CD4-positive, alpha-beta T cell treated with Interleukin-2 at 100 ng/mL for 4 hours (primary cell): ENCODE measurements around the gene GULP1.

ENCODE experiments used
- DNase-seq: peaks from one replicate; pipeline ENCODE4 v3.0.0-alpha.2; 2020; ENCODE audit warnings: low spot score

GULP1 gene

GRCh38 chr2:188379748-188380147 lies 88.1 kb downstream of the GULP1 start:
- no peak for DNase-seq

- no peak for DNase-seq
Observed at GRCh38 chr2:188380280-188380679, 88.6 kb downstream of the GULP1 start.

GRCh38 chr2:188381614-188382013 lies 89.9 kb downstream of the GULP1 start:
- no peak for DNase-seq

GRCh38 chr2:188382107-188382506 lies 90.4 kb downstream of the GULP1 start:
- DNase-seq: no peak

- no peak for DNase-seq
Observed at GRCh38 chr2:188383158-188383557, 91.5 kb downstream of the GULP1 start.

GRCh38 chr2:188385857-188386256 lies 94.2 kb downstream of the GULP1 start:
- no peak for DNase-seq

DNA sequence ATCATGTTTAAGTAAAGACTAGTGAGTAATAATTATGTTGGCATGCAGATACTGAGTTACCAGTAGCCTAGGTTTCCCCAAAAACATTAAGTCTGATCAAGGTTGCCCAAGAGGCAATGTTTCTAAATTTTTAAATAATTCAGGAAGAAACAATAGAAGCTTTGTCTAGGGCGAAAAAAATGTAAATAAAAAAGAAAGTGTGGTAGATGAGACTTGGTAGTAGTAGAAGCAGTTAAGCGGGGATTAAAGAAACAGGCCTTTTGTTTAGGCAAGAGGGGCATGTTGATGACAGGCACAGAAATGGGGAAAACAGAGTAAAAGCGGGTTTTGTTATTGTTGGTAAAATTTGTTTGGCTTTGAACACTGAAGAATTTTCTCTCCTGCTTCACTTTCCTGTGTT lies 97.2 kb downstream of the GULP1 start:
- no peak for DNase-seq

GRCh38 chr2:188391354-188391753 lies 99.7 kb downstream of the GULP1 start:
- no peak for DNase-seq

- no peak for DNase-seq
Observed at GRCh38 chr2:188394931-188395472, 103.3 kb downstream of the GULP1 start.

DNA sequence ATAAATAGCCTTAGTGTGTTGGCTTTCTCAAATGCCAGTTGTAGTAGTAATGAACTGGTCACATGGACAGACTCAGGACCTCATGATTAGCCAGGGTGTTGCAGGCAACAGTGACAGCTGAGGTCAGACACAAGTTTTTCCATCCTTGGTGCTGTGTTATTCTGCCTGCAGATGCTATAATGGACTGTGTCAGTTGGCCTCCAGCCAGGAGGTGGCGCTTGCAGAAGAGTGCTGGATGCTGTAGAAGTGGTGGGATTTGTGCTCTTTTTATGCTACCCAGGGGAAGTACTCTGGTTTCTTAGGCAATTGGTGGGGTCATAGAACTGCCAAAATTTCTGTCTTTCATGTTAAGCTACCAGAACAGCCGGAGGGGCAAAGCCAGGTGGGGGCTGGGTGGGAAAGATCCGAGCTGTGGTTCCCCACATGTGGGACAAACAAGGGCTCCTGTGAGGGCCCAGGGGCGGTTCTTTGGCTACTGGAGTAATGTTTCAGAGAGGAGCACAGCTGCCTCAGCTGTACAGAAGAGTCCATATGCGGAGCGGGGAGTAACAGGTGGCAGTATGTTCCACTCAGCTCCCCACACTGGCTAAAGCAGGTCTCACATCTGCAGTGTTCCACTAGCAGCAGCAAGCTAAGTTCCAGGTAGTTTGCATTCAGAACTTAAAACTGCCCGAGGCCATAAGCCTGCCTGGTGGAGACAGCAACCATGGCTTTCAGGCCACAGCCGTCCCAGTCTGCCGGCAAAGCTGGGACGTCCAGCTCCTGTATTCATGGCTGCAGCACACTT lies 104.4 kb downstream of the GULP1 start:
- DNase-seq: no peak

- DNase-seq: no peak
Observed at GRCh38 chr2:188399159-188399558, 107.5 kb downstream of the GULP1 start.

DNA sequence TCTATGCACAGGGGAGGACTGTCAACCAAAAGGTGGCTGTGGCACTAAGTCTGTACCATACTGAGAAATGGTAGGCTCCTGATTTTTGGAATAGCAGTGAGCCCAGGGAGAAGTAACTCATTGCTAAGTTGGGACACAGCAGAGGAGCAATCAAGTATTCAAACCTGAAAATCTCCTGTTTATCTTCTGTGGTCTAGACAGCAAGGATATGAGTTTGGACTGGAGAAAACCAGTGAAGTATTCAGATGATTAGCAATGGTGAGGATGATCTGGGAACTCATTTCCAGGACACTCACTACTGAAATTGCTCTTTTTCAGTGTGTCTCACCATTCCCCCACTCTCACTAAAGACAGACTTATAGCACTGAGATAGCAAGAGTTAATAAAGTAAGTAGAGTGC lies 112.0 kb downstream of the GULP1 start:
- DNase-seq: no peak

- no peak for DNase-seq
Observed at GRCh38 chr2:188404341-188405004, 112.8 kb downstream of the GULP1 start.

GRCh38 chr2:188406414-188406813 lies 114.7 kb downstream of the GULP1 start:
- DNase-seq: no peak

DNA sequence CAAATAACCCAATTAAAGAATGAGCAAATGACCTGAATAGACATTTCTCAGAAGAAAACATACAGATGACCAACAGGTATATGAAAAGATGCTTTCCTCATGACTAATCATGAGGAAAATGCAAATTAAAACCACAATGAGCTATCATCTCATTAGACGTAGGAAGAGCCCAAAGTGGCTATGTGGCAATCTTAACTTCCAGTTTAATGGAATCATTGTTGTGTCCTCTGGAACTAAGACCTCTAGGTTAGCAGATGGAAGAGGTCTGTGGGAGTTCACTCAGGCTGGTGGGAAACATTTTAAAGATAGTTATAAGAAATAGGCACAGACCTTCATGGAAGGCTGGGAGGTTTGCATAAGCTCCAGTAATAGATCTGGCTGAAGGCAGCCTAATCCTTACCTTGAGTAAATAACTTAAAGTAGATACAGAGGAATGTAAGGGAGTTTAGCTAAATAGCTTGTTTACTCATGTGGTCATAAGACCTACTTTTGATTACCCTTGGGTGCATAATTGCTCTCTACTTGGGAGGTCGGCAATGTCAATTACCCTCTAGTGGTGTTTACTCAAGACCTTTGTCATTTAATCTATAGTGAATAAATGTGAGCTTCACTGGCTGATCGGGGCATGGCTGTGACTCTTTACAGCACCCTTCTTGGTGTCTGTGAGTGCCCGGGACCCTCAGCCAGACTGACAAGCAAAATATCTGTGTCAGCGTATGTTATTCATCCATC lies 119.0 kb downstream of the GULP1 start:
- DNase-seq: no peak

DNA sequence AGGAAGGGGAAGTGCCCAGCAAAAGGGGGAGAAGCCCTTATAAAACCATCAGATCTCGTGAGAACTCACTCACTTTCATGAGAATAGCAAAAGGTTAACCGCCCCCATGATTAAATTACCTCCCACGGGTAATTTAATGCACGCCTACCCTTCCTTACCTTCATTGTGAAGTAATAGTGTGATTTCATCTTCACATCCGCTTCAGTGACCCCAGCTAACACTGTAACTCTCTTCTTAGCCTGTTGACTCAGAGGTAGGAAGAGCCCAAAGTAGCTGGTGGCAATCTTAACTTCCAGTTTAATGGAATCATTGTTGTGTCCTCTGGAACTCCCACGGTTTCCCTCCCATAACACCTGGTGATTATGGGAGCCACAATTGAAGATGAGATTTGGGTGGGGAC lies 120.5 kb downstream of the GULP1 start:
- no peak for DNase-seq

DNA sequence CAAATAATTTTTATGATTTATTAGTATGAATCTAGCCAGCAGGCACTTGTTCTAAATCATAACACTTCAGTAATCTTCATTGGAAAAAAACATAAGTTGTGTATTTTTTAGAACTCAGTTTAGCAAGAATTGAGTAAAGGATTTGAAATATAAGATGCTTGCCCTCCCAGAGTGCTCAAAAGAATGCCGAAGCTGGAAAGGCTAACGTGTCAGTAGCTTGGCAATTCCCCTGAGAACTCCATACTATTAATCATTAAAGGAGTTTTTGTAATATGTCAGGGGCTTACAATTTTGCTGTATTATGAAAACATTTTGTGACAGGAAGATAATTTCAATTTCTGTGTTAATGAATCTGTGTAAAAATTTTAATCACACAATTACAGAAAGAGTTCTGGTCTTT lies 122.7 kb downstream of the GULP1 start:
- DNase-seq: no peak

- no peak for DNase-seq
Observed at GRCh38 chr2:188414869-188415753, 123.4 kb downstream of the GULP1 start.

DNA sequence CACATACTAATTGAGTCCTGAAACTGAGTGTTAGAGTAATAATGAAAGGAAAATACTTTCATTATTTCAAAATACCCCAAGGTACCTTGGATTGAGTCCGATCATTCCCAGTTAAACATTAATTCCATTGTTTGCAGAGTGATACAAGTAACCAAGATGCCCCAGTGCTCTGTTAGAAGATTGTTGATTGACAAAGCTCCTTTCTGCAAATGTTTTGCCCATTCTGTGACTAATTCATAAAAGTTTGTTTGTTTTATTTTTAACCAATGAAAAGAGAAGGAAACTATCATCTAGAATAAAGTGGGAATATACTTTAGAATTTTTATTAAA lies 124.0 kb downstream of the GULP1 start:
- DNase-seq: no peak

- DNase-seq: no peak
Observed at GRCh38 chr2:188416367-188416766, 124.7 kb downstream of the GULP1 start.

- no peak for DNase-seq
Observed at GRCh38 chr2:188422726-188423125, 131.1 kb downstream of the GULP1 start.

DNA sequence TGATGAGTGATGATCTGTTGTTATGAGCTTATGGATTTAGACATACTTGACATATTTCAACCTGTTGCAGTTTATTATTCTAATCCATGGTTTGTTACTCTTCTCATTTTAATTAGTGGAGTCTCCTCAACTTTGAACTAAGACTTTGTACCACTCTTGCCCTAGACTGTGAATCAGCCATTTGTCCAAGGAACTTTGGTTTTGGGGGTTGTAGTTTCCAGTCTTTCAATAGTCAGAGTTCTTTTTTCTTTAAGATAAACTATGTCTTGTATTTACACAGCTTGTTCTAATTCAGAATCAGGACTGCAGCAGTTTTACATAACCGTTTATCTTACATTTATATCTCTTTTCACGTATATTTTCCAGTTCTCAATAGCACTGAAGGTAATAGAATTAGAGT lies 133.6 kb downstream of the GULP1 start:
- DNase-seq: no peak
